Spinal cord (tissue), 10 donors: ENCODE data around the gene TCF7L2. TPM values are rescaled to one million over a fixed set of nuclear protein-coding genes. Genes with fewer than 3 reads are reported as not detected.

Source experiments
- DNase-seq, 6 donors: peaks; one replicate each; pipeline versions ENCODE4 v3.0.0 to v3.0.0-alpha.2; 2013 to 2015; ENCODE audit warnings: low spot score in 6 of 6, low read depth in 4 of 6
- H3K27ac ChIP-seq: one replicate; pipeline ENCODE4 v1.5.1; 2013; ENCODE audit warnings: low read depth, low read length, control low read depth
- H3K27me3 ChIP-seq: one replicate; pipeline ENCODE4 v1.6.1; 2013; ENCODE audit warnings: low read length; ENCODE audit not compliant: control insufficient read depth, insufficient read depth
- H3K36me3 ChIP-seq: one replicate; pipeline ENCODE4 v1.6.1; 2013; ENCODE audit warnings: low read length; ENCODE audit not compliant: control insufficient read depth, insufficient read depth
- H3K4me1 ChIP-seq: one replicate; pipeline ENCODE4 v1.6.1; 2013; ENCODE audit warnings: low read length; ENCODE audit not compliant: control insufficient read depth, insufficient read depth
- H3K4me3 ChIP-seq: one replicate; pipeline ENCODE4 v1.5.1; 2013; ENCODE audit warnings: low read depth, low read length, control low read depth
- H3K9me3 ChIP-seq: one replicate; pipeline ENCODE4 v1.6.1; 2013; ENCODE audit warnings: low read length; ENCODE audit not compliant: control insufficient read depth, insufficient read depth
- WGBS: methylation state at CpG from one replicate; pipeline ENCODE4 v1.1.5; 2013; ENCODE audit warnings: missing lambda C conversion rate; ENCODE audit not compliant: insufficient coverage; 5-methylcytosine and 5-hydroxymethylcytosine counted together
- polyA plus RNA-seq, 2 donors: library from polyadenylated mRNA; unstranded; fragments of 120-200 nt; gene quantifications; one replicate each; pipeline ENCODE4 v1.2.1, GENCODE V29; 2013; ENCODE audit not compliant: insufficient read length in 2 of 2
- total RNA-seq, 2 donors: library from RNA; depleted of rRNA in 1 of 2; stranded (reverse); fragments of 120-200 nt in 1 of 2; fragments of >200 nt in 1 of 2; gene quantifications; one replicate each; pipeline versions ENCODE4 v1.2.3 to v1.2.4, GENCODE V29; 2013 to 2014
- donor health status: healthy.

Gene TCF7L2
- total and polyA plus RNA-seq, 4 donors, result 12.9 to 75.5 (median 36.6) TPM

- 80% methylated on average over 1 of the region's 4 CpGs for WGBS
- peaks cover 1% of the 10 kb centered on the region for H3K9me3 ChIP-seq
- H3K4me1 ChIP-seq, result no peaks in the 10 kb centered on the region
- no peaks in the 10 kb centered on the region for H3K36me3 ChIP-seq
- H3K4me3 ChIP-seq, result no peak overlapping the region
- H3K27me3 ChIP-seq, result no peaks in the 10 kb centered on the region
- DNase-seq, result no peak
- H3K27ac ChIP-seq, result no peak overlapping the region
These were observed 264.3 kb downstream of the TCF7L2 start for GRCh38 chr10:113214331-113214730.

- H3K27ac ChIP-seq, result no peak overlapping the region
These were observed 266.1 kb downstream of the TCF7L2 start for GRCh38 chr10:113216102-113216501.

More at GRCh38 chr10:113216102-113216501, 266.1 kb downstream of the TCF7L2 start:
- Histone ChIP-seq H3K9me3 (no peaks in the 10 kb centered on the region), H3K4me1 (no peaks in the 10 kb centered on the region), H3K27me3 (no peaks in the 10 kb centered on the region), H3K36me3 (no peaks in the 10 kb centered on the region), H3K4me3 (no peak overlapping the region)
- DNase-seq, result no peak
- WGBS, result no CpG with 5 or more reads among the region's 3 CpGs
